ENCODE measurements around the gene PEPD.

PEPD gene

GRCh38 chr19:33344573-33344925 is 177.0 kb downstream of the PEPD start:
- TF ChIP-seq GATA3 (IDR thresholded peaks at IDR 0.05; ENCODE audit: low read depth, low read length) = no peak
- no peak for TF ChIP-seq GATA2 (IDR thresholded peaks at IDR 0.05; ENCODE audit: low read depth, low read length)

DNA sequence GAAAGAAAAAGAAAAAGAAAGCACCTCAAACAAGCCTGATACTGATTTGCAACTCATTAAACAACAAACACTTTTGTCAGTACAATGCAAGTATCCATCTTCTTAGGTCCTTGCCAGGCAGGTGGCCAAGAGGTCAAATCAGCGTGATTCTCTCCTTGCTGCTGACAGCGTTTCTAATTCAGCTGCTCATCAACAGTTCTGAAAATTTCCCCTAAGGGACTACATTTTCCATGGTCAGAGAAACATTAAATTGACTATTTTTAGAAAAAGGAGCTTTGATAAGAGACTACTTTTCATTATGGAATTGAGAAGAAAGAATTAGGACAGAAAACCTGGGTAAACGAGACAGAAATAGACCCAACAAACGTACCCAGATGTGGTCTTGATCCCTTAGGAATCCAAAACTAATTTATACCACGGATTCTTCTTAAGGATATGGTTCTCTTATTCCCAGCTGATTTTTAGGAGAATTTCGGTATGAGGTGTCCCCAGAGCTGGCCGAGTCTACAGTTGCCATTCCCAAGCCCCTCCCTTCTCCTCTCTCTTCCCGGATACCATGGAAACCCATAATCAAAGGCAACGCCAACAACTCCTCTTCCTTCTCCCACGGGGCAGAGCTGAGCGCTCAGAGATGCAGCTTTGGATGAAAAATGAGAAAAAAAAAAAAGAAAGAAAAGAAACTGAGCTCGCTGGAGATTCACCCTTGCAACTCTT is 177.6 kb downstream of the PEPD start:
- no peak for TF ChIP-seq GATA2 (IDR thresholded peaks at IDR 0.05; ENCODE audit: low read depth, low read length)
- no peak for TF ChIP-seq GATA3 (IDR thresholded peaks at IDR 0.05; ENCODE audit: low read depth, low read length)

- TF ChIP-seq GATA2 (IDR thresholded peaks at IDR 0.05; ENCODE audit: low read depth, low read length) = no peak
- TF ChIP-seq GATA3 (IDR thresholded peaks at IDR 0.05; ENCODE audit: low read depth, low read length) = no peak
These were observed 178.3 kb downstream of the PEPD start for GRCh38 chr19:33343301-33343700.

DNA sequence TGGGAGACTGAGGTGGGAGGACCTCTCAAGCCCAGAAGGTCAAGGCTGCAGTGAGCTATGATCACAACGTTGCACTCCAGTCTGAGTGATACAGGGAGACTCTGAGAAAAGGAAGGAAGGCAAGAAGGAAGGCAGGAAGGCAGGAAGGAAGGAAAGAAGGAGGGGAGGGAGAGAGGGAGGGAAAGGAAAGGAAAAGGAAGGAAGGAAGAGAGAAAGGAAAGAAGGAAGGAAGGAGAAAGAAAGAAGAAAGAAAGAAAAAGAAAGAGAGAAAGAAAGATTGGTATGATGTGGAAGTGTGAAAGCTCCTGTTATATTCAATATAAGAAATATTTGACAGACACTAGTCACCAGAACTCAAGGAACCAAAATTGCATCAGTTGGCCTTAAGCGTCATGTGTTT is 180.6 kb downstream of the PEPD start:
- TF ChIP-seq GATA2 (IDR thresholded peaks at IDR 0.05; ENCODE audit: low read depth, low read length) = no peak
- no peak for TF ChIP-seq GATA3 (IDR thresholded peaks at IDR 0.05; ENCODE audit: low read depth, low read length)

GRCh38 chr19:33339016-33339984 is 182.3 kb downstream of the PEPD start:
- TF ChIP-seq GATA3 (IDR thresholded peaks at IDR 0.05; ENCODE audit: low read depth, low read length) = no peak
- TF ChIP-seq GATA2 (IDR thresholded peaks at IDR 0.05; ENCODE audit: low read depth, low read length) = no peak

Measured in SH-SY5Y (cell line).